HUES64 (cell line): ENCODE data around the gene EEFSEC.

Source experiments
- H3K27ac ChIP-seq: 2 replicates; pipeline ENCODE4 v1.7.0; 2013; ENCODE audit warnings: low read depth, low read length, inconsistent platforms
- H3K27me3 ChIP-seq: 2 replicates; pipeline ENCODE4 v1.6.1; 2013; ENCODE audit warnings: mild to moderate bottlenecking, low read length; ENCODE audit not compliant: insufficient read depth
- H3K36me3 ChIP-seq: 2 replicates; pipeline ENCODE4 v1.6.1; 2013; ENCODE audit warnings: mild to moderate bottlenecking, low read length; ENCODE audit not compliant: insufficient read depth
- H3K4me1 ChIP-seq: 2 replicates; pipeline ENCODE4 v1.6.1; 2013; ENCODE audit warnings: mild to moderate bottlenecking, low read length, moderate library complexity; ENCODE audit not compliant: insufficient read depth
- H3K4me3 ChIP-seq: 2 replicates; pipeline ENCODE4 v1.5.1; 2013; ENCODE audit warnings: mild to moderate bottlenecking, low read length, moderate library complexity
- H3K9ac ChIP-seq: 2 replicates; pipeline ENCODE4 v1.6.1; 2013; ENCODE audit warnings: mild to moderate bottlenecking, low read depth, low read length
- H3K9me3 ChIP-seq: 2 replicates; pipeline ENCODE4 v1.6.1; 2013; ENCODE audit warnings: low read depth, low read length; ENCODE audit not compliant: insufficient read depth
- WGBS: fragments of 150-250, 120-280 bp; methylation state at CpG from one replicate; pipeline ENCODE4 v1.1.7; 2013; ENCODE audit warnings: missing lambda C conversion rate; 5-methylcytosine and 5-hydroxymethylcytosine counted together

Gene EEFSEC

DNA sequence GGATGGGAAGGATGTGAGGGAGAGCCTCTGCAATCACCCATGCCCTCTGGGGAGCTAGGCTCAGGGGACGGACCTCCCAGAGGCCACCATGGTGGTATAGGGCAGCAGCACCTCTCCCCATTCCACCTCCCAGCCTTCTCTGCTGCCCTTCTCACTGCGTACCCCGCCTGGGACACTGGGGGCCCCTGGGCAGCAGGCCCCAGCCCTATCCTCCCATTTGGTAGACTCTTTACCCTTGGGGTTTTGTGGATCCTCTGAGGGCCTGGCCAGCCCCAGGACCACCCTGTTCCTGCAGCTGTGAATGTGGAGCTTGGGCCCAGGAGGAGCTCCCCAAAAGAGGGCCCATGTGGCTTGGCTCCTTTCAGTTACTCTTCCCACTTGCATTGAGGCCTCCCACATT, 181.5 kb downstream of the EEFSEC start:
- Histone ChIP-seq H3K27ac (no peak overlapping the region), H3K9me3 (no peaks in the 10 kb centered on the region), H3K36me3 (no peaks in the 10 kb centered on the region), H3K9ac (no peak overlapping the region), H3K27me3 (no peaks in the 10 kb centered on the region), H3K4me1 (0 out of 2 replicates have a peak, but pooled peaks cover 3% of the 10 kb centered on the region), H3K4me3 (no peak overlapping the region)
- 91% methylated on average over 3 of the region's 3 CpGs for WGBS

DNA sequence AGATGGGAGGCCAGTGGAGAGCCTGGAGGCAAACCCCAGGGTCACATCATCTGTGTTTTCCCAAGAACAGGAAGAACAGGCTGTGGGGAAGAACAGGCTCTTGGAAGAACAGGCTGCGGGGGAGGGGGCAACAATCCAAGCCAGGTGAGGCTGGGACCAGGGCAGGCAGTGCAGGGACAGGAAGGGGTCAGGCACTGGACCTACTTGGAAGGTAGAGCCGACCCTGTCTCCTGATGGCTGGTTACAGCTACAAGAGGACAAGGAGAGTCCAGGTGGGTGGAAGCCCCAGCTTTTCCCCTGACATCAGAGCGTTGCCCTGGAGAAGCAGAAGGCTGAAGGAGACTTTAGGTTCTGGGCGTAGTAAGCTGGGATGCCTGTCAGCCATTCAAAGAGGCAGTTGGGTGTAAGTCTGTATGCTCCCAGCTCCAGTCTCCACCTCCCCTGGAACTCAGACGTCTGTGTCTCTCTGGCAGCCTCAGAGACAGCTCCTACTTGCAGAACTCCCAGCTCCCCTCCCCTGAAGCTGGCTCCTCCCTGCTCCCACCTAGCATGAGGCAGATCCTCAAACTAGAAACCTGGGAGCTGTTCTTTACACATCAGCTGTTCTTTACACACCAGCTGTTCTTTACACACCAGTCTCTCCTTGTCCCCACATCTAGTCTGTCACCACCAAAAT, 182.5 kb downstream of the EEFSEC start:
- Histone ChIP-seq H3K27me3 (no peaks in the 10 kb centered on the region), H3K4me1 (0 out of 2 replicates have a peak, but pooled peaks cover 3% of the 10 kb centered on the region), H3K36me3 (no peaks in the 10 kb centered on the region), H3K9me3 (no peaks in the 10 kb centered on the region), H3K4me3 (no peak overlapping the region), H3K27ac (no peak overlapping the region), H3K9ac (no peak overlapping the region; the same call in 1 of the 2 replicates)
- WGBS = 75% methylated on average over 5 of the region's 5 CpGs

DNA sequence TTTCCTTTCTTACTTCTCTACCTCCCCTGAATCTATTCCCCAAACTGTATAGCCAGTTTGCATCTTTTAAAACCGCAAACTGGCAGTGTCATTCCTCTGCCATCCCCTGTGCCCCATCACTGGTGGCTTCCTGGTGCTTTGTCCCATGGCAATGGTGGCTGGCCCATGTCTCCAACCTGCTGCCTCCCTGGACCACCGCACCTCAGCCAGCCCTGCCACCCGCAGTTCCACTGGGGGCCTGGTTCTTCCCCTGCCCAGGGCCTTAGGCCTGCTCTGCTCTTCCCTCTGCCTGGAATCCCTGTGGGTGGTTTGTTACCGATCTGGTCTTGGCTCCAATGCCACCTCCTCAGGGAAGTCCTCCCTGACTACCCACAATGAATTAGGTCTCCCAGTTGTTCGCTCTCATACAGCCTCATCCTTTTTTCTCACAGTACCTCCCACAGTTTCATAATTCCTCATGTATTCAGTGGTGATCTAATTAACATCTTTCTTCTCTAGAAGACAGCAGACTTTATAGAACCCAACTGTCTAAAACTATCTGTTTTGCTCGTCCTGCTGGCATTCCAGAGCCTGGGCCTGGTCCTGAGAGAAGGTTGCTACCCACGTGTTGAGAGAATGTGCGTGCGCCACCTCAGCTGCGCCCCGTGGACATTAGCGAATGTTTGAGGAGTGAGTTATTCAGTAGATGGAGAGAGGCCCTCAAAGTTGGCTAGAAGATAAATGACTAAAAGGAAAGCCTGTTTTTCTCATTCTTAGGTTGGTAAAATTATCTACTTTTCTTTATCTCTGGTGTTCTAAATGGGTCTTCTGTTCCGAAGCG, 183.3 kb downstream of the EEFSEC start:
- Histone ChIP-seq H3K4me1 (0 out of 2 replicates have a peak, but pooled peaks cover 3% of the 10 kb centered on the region), H3K27ac (no peak overlapping the region), H3K4me3 (no peak overlapping the region), H3K36me3 (no peaks in the 10 kb centered on the region; the same call in 1 of the 2 replicates), H3K27me3 (no peaks in the 10 kb centered on the region), H3K9ac (no peak overlapping the region), H3K9me3 (no peaks in the 10 kb centered on the region)
- WGBS = 94% methylated on average over 14 of the region's 14 CpGs

DNA sequence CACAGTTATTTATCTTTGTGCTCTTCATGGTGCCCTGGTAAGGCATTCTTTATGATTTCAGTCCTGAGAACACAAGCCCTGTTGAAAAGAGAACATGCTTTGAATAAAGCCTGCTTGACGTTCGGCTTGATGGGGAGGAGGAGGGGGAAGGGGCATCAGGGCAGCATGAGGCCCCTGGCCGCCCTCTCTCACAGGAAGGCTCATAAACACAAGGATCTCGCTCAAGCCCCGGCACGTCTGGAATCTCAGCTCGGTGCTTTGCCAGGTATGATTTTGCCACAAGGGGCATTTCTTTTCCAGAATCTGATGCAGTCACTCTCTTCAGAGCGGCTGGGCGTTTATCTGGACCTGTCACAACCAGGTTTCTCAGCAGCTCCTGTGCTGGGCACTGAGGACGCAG, 184.0 kb downstream of the EEFSEC start:
- H3K9me3 ChIP-seq = no peaks in the 10 kb centered on the region
- no peak overlapping the region for H3K9ac ChIP-seq
- H3K27ac ChIP-seq = no peak overlapping the region
- H3K36me3 ChIP-seq = no peaks in the 10 kb centered on the region; the same call in 1 of the 2 replicates
- WGBS = 88% methylated on average over 10 of the region's 10 CpGs
- H3K4me1 ChIP-seq = 0 out of 2 replicates have a peak, but pooled peaks cover 3% of the 10 kb centered on the region
- no peaks in the 10 kb centered on the region for H3K27me3 ChIP-seq
- no peak overlapping the region for H3K4me3 ChIP-seq

DNA sequence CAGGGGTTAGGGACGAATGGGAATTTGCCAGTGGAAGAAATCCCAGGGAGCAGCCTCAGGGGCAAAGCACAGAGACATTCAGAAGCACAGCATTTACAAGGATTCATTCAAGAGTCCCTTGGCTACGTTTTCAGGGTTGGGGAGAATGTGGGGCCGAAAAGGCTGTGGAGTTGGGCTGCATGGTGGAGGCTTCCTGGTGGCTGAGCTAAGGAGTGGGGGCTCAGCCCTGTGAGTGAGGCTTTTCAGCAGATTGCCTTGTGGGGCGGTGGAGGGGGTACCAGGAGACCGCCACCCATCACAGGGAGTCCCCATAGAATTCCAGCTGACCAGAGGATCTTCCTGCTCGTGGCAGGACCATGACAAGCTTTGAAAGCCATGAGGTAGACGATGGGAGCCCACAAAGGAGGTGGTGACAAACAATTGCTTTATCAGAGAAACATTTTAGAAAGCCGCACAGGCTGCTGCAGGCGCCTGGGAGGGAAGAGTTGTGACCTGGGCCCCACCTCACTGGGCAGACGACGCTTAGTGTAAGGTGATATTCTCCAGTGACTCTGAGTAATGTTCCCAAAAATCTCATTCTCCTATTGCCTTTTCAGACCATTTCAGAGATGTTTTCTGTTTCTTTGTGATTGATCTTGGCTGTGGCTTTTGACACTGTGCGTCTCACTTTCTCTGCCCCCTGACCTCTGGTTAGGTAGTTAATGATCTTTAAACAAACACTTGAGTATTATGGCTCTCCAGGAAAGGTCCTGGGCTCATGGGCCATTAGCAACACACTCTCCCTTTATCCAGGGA, 185.5 kb downstream of the EEFSEC start:
- Histone ChIP-seq H3K9me3 (no peaks in the 10 kb centered on the region), H3K27me3 (no peaks in the 10 kb centered on the region), H3K9ac (no peak overlapping the region), H3K4me3 (no peak overlapping the region), H3K36me3 (no peaks in the 10 kb centered on the region; the same call in 1 of the 2 replicates), H3K4me1 (0 out of 2 replicates have a peak, but pooled peaks cover 3% of the 10 kb centered on the region), H3K27ac (no peak overlapping the region)
- 88% methylated on average over 12 of the region's 12 CpGs for WGBS

DNA sequence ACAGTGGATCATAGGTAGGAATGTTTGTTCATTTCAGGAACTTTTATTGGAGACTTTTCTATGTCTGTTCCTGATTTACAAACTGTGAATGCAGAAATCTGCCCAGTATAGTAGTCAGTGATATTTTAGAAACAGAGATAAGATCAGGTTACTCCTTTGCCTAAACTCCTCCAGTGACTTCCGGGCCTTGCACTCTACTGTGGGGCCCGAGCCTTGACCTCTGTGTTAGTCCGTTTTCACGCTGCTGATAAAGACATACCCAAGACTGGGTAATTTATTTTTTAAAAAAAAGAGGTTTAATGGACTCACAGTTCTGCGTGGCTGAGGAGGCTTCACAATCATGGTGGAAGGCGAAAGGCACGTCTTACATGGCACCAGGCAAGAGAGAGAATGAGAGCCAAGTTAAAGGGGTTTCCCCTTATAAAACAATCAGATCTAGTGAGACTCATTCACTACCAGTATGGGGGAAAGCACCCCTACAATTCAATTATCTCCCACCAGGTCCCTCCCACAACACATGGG, 186.3 kb downstream of the EEFSEC start:
- H3K4me3 ChIP-seq = no peak overlapping the region
- H3K36me3 ChIP-seq = no peaks in the 10 kb centered on the region; the same call in 1 of the 2 replicates
- H3K9ac ChIP-seq = no peak overlapping the region
- H3K9me3 ChIP-seq = no peaks in the 10 kb centered on the region
- 93% methylated on average over 7 of the region's 7 CpGs for WGBS
- H3K4me1 ChIP-seq = 0 out of 2 replicates have a peak, but pooled peaks cover 3% of the 10 kb centered on the region
- no peaks in the 10 kb centered on the region for H3K27me3 ChIP-seq
- H3K27ac ChIP-seq = no peak overlapping the region

DNA sequence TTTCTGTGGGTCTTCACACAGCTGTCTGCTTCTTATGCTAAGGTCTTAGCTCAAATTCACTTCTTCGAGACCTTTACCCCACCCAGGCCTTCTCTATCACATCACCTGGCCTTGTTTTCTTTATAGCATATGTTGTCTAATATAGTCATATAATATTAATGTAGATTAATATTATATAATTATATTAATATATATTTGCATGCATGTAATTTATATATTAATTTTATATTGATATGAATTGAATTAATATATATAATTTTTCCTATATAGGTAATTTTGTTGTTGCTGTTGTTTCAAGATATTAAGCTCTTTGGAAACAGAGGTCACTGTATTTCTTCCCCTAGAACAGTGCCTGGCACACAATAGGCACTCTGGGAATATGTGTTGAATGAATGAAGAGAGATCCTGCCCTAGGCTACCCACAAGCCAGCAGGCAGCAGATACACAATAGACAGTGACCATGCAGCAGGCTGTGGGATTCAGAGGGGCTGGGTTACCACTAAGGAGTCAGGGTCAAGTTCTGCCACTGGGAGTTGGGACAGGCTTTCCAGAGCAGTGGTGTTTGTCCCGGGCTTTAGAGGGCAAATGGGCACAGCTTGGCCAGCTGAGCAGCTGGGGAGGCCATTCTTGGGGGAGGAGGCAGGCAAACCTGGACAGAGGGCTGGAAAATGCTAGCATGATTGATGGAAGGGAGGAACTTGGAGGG, 187.1 kb downstream of the EEFSEC start:
- Histone ChIP-seq H3K9me3 (no peaks in the 10 kb centered on the region), H3K4me1 (0 out of 2 replicates have a peak, but pooled peaks cover 3% of the 10 kb centered on the region), H3K36me3 (no peaks in the 10 kb centered on the region; the same call in 1 of the 2 replicates), H3K27me3 (no peaks in the 10 kb centered on the region), H3K9ac (no peak overlapping the region), H3K4me3 (no peak overlapping the region), H3K27ac (no peak overlapping the region)
- 98% methylated on average over 2 of the region's 2 CpGs for WGBS

DNA sequence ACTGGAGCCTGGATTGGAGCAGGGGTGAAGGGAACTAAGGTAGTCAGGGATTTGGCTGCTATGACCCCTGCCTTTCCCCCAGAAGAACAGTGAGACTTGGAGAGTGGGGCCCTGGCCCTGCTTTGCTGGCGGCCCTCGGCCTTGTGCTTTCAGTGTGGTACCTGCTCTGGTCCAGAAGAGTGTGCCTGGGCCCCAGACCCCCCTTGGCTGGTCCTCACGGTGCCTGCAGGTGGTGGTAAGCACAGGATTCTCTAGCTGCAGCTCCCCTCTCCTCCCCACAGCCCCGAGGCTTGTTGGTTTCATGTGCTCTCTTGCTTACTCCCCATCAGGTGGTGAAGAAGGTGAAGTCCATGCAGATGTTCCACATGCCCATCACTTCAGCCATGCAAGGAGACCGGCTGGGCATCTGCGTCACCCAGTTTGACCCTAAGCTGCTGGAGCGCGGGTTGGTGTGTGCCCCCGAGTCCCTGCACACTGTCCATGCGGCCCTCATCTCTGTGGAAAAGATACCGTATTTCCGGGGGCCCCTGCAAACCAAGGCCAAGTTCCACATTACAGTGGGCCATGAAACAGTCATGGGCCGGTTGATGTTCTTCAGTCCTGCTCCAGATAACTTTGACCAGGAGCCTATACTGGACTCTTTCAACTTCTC, 187.7 kb downstream of the EEFSEC start:
- H3K9ac ChIP-seq = no peak overlapping the region
- no peaks in the 10 kb centered on the region for H3K9me3 ChIP-seq
- no peak overlapping the region for H3K27ac ChIP-seq
- H3K36me3 ChIP-seq = no peaks in the 10 kb centered on the region; the same call in 1 of the 2 replicates
- WGBS = 96% methylated on average over 12 of the region's 13 CpGs
- no peaks in the 10 kb centered on the region for H3K27me3 ChIP-seq
- H3K4me3 ChIP-seq = no peak overlapping the region
- no peaks in the 10 kb centered on the region for H3K4me1 ChIP-seq

DNA sequence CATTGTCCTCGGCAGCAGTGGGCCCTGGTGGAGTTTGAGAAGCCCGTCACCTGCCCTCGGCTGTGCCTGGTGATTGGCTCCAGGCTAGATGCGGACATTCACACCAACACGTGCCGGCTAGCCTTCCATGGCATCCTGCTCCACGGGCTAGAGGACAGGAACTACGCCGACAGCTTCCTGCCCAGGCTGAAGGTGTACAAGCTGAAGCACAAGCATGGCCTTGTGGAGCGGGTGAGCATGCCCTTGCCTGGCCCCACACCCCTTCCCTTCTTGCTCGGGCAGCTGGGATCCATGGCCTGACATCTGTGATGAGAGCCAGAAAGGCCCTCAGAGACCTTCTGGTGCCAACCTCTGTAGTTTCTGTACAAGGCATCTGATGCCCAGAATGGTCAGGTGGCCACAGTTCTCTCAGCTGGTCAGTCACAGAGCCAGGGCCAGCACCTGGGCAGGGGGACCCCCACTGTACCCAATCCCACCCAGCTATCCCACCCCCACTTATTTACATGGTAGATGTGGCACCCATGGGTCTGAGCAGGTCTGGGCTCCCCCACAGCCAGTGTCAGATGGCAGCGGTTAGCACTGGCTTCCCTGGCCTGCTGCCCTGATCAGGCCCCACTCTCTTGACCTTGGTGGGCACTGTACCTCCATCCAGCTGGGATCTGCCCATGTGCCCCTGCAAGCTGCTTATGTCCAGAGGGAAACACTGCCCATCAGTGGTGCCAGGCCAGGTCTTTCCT, 188.5 kb downstream of the EEFSEC start:
- Histone ChIP-seq H3K27ac (no peak overlapping the region), H3K4me3 (no peak overlapping the region), H3K9ac (no peak overlapping the region), H3K36me3 (no peaks in the 10 kb centered on the region; the same call in 1 of the 2 replicates), H3K9me3 (no peaks in the 10 kb centered on the region), H3K4me1 (no peaks in the 10 kb centered on the region), H3K27me3 (no peaks in the 10 kb centered on the region)
- WGBS = 95% methylated on average over 12 of the region's 12 CpGs
